ENCODE data around the gene RRAGD. TPM values are rescaled to one million over a fixed set of nuclear protein-coding genes. Genes with fewer than 3 reads are reported as not detected.

Gene RRAGD
- polyA plus RNA-seq, 12 donors = 30.0 to 159 (median 111) TPM

DNA sequence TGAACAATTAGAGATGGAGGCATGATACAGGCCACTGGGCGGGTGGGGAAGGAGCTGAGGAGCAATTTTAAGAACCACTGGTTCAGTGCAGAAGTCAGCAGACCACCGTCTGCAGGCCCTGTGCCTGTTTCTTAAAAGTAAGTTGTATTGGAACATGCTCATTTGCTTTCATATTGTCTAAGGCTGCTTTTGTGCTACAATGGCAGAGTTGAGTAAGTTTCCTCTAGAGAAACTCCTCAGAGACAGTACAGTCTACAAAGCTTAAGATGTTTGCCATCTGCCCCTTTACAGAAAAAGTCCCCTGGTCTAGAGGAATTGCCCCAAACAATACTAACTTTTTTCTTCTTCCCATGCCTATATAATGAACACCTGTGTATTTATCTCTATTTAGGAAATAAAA lies 31.0 kb downstream of the RRAGD start:
- no peak for DNase-seq

DNA sequence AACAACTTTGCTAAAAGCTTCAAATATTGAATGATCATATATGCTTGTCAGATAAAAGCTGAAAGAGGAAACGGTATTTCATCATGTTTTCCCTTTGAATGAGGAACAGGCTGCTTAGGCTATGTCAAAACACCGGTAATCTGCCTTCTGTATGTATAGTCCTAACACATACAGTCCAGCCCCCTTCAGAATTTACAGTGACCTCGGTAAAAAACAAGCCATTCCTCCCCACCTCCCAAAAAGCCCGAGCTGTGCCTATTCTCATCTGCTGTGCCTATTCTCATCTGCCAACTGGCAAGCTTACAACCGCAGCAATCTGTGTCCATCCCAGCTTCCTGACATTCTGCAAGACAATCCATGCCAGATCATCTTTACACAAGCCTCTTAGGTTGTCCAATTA lies 32.8 kb downstream of the RRAGD start:
- DNase-seq = no peak

DNA sequence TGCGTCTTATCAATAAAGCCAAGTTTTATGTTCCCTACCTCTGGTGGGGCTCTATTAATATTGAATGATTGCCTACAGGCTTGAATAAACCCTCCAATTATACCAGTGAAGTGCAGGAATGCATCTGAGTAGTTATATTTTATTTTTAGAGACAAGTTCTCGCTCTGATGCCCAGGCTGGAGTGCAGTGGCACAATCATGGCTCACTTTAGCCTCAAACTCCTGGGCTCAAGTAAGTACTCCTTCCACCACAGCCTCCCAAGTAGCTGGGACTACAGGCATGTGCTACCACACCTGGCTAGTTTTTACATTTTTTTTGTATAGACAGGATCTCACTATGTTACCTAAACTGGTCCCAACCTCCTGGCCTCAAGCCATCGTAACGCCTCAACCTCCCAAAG lies 33.4 kb downstream of the RRAGD start:
- DNase-seq = no peak

DNA sequence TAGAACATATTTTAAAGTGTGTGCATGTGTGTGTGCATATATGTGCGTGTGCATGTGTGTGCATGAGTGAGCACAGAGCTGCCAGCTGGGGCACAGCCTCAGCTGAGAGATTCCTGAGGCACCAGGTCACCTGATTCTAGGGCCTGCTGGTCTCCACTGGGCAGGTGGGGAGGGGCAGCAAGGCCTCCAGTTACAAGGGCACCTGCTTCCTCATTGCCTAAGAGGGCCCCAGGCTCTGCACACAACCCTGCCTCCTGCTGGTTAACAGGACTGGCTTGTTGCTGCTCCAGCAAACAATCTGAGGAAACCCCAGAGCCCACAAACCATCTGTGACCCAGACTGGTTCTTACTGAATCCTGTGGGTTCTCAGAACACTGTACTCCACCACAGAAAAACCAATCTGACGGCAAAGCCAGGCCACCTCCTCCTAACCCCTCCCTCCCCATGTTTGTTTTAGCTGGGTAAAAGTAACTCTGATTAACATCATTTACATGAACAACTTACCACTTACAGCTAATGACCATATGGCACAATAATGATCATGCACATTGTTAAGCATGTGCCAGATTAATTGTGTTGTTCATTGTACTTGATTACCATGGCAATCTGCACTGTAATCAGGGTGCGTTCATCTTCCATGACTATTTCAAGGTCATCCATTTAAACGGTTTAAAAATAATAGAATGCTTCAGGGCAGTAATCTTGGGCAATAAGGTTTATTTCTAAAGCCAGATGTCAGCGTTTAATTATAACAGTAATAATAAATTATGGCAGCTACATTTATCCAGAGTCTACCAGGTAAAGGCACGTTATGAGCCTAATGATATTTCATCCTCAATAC lies 36.4 kb downstream of the RRAGD start:
- DNase-seq = no peak

DNA sequence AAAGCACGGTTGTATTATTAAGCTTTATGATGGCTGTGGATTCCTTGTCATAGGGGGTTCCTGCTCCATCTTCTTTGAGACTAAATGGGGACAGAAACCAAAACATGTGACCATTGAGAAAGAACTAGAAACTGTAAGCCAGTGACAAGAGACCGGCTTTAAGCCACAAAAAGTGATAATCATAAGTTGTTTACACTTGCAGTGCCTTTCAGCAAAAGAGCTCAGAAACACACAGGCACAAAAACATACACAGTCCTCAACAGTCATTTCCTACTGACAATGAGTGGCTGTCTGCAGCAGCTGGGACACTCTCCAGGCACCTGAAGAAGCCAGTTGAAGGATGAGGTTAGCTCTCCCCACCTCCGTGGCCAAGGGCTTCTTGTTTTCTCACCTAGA lies 39.6 kb downstream of the RRAGD start:
- no peak for DNase-seq

DNA sequence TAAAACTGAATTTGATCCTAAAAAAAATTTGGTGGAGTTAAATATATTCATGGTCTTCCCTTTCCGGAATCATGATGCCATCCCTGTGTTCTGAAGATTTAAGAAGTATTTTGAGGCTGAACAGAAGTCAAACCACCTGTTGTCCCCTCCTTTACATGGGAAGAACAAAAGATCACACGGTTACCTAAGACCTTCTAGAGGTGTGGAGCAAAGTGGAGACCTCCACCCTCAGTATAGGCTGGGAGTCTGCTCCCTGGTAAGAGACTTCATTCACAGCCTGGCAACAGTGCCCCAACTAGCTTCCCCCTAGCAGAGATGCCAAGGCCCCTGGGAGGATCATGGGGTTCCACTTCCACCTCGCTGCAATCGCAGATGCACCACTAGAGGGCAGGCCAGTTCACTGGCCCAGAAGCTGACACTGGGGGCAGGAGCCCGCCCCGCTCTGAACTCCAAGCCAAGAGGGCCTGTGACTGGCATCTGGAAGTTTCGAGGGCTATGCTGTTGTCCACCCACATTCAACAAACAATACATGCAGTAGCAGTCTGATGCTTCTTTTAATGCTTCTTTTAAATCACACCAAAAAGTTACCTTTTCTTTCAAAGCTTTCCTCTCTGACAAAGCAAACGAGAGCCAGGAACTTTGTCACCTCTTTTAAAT lies 40.1 kb downstream of the RRAGD start:
- DNase-seq = peak; percentile 43

DNA sequence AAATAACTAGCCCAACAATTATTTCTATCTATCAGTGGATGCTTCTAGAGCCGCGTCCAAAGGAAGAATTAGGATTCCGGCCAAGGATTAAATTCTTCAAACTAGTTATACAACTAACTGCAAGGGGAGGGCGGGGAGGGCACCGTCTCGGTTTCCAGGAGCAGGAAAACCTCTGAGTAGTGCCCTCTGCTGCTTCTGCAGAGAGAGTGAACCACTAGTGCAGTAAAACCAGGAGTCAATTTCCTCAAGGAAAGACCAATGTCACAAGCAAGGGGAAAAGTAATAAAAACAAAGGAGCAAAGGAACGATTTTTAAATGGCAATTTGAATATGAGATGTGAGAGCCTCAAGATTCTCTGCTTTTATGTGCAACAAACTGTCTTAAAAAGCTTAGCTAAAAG lies 43.1 kb downstream of the RRAGD start:
- DNase-seq = no peak

DNA sequence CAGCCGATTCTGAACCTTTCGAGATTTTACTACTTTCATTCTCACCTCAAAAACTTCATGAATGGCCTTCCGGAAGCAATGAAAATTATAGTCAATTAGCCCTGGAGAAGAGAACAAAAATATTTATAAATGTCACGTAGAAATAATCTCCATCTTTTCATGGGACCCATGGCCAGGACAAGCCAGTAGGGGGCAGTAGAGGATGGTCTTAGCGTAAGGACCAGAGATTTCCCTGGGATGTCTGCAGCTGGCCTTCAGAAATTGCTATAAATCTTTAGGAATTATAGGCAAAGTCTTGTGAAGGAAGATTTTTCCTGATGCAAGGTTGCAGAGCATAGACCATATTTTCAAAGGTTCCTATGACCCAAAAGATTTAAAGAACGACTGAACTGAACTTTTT lies 44.0 kb downstream of the RRAGD start:
- DNase-seq = peak; percentile 67

DNA sequence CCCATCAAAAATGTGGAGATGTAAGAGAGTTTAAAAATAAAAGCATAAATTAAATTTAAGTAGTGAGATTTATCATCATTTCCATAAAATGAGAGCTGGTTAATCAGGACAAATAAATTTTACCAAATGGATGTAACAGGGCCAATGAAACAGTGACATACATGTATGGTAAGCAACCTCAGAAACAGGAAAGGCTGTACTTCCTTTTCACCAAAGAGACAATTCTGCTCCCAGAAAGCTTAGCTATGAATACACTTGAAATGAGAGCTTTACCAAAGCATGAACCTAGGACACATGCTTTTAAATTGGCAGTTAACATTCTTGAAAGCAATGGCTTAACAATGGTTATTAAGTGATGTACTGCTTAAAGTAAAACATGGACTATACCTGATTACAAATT lies 47.5 kb downstream of the RRAGD start:
- DNase-seq = no peak

DNA sequence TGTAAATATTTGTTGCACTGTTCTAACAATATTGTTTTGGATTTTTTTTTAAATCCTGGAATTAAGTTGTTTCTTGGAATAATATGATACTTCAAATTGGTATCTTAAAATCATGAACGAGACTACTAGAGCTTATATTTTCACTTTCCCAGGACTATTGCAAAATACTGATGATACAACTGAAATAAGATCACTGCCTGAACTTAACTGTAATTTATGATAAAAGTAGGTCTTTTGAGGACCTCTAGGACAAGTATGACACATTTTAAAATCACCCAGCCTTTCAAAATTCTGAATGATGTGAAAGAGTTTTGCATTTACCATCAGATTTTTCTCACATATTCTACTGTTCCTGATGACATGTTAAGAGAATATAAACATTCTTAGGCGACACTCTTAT lies 50.9 kb downstream of the RRAGD start:
- DNase-seq = no peak

DNA sequence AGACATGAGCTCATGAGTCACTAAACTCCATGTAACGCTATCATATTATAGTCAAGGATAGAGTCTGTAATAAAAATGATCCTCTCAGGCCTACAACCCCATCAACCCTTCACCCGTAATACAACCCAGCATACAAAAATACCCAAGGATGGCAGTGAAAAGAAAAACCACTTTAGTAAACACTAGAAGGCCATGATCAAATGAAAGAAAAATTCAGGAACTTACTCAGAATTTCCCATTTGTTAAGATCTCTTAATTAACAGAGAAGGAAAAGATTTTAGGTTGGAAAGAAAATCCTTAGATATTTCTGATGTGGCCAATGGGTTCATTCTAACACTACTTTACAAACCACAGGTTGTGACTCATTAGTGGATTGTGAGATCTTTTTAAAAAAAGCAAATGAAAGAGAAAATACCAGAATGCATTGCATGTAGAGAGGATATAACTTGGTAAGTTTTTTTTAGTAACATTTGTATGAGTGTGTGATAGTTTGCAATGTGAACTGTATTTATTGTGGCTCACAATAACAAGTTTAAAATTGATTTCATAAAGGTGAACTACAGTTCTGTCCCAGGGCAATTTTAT lies 51.6 kb downstream of the RRAGD start:
- no peak for DNase-seq

DNA sequence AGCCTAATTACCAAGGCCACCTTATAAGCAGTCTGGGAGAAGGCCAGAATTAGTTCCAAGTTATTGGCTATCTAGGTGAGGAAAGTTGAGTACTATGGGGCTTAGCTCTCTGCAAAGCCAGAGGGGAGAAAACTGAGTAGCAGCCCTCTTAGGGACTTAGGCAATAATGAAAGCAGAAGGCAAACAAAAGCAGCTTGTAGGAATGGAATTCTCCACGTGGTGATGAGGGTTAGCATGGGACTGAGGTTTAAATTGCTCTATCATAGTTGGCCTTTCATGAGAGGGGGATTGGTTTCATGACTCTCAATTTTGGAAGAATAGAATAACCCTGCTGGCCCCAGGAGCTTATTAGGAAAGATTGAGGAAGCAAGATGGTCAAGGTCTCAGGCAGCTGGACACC lies 52.5 kb downstream of the RRAGD start:
- no peak for DNase-seq

DNA sequence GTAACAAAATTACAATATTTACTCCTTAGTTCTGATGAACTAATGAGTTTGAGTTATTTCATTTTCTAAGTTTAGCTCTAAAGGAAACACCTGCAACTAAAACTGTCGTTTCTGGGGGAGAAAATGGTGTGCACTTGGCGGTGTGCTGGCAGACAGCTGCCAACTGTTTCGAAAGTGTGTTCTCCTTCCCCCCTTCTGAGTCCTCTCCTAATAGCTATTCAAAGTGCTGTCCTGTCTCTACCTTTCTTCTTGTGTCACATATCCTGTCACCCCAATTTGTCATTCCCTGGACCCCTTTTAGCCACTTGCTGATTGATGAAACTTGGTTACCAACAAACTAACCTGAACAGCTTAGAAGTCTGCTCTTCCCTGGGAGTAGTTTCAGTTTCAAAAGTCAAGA lies 54.7 kb downstream of the RRAGD start:
- DNase-seq = no peak

DNA sequence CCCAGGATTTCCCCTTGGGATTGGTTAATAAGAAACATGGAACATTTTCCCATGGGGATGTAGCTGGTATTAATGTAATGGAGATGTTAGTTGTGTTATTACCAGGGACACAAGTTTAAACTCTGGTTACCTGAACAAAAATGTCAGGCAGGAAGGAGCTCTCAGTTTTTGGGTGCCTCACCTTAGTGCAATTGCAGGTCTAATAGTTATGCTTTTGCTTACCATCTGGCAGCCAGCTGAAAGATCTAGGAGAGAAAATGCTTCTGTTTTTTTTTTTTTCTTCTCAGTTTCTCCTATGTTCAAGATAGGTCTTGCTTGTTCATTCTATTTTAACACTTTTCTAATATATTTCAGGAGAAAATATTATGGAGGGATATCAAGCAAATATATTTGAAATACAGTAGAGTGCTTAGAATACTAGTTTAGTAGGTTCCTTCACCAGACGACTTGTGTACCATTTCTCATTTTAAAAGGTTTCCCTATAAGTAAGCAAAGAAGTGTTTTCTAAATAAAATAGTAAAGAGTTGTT lies 55.4 kb downstream of the RRAGD start:
- DNase-seq = no peak

DNA sequence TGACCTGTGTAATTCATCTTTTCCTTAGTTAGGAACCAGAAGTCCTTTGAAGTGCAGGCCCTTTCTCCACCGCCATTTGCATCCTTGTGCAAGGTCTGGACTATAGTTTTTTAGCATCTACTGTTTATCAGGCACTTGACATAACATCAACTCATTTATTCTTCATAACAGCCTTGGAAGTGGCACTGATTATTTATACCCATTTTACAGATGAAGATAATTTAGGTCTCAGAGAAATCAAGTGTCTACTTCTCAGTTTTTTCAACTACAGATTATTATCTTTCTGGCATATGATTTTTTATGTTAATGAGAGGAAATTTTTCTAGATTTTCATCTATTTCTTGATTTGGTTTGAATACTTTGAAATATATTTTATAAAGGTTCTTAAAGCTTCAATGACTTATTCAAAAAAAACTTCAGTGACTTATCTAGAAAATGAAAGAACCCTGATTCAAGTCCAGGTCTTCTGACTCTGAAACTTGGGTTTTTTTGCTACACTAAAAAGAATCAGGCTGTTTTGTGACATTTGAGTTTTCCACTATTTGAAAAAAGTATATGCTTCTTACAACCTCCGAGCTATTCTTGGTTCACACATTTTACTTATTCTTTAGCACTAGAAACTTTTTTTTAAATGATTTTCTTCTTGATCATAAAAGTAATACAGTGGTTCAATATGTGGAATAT lies 56.4 kb downstream of the RRAGD start:
- DNase-seq = no peak

DNA sequence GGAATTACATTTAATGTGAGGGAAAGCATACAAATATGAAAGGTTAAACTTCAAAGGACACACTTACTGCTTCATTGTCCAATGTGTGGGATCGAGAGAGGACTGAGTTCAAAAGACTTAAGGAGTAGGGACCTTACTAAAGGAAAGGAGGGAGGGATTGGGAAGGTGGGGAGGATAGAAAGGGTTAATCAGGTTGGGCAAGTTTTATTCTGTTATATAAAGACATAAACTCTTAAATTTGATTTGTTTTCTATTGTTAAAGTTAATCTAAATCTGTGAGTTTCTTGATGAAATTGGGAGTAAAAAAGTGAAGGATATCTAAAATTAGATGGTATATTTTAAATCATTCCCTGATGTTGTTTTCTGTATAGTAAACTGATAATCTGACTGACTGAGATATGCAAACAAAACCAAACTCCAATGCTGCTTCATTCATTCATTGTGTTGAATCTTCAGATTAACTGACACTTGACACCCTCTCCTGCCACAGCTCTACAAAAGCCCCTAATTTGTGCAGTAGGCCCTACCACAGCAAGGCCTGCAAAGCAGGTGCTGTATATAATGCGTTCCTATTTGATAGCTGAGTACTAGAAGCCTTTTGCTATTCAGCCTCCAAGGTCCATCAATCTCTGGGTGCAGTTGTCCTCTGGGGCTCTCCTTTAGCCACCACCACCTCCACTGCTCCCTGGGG lies 58.2 kb downstream of the RRAGD start:
- DNase-seq = no peak

DNA sequence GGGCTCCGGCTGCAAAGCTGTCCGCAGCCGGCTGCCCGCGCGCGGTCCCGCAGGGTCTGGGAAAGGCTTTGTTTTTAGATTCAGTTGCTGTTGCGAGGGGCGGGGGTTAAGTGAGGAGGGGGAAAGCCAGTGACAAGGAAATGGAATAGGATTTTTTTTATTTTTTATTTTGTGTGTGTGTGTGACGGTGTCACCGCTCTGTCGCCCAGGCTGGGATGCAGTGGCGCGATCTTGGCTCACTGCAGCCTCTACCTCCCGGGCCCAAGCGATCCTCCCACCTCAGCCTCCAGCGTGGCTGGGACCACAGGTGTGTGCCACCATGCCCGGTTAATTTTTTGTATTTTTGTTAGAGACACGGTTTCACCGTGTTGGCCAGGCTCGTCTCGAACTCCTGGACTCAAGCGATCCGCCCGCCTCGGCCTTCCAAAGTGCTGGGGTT lies 58.9 kb downstream of the RRAGD start:
- no peak for DNase-seq

DNA sequence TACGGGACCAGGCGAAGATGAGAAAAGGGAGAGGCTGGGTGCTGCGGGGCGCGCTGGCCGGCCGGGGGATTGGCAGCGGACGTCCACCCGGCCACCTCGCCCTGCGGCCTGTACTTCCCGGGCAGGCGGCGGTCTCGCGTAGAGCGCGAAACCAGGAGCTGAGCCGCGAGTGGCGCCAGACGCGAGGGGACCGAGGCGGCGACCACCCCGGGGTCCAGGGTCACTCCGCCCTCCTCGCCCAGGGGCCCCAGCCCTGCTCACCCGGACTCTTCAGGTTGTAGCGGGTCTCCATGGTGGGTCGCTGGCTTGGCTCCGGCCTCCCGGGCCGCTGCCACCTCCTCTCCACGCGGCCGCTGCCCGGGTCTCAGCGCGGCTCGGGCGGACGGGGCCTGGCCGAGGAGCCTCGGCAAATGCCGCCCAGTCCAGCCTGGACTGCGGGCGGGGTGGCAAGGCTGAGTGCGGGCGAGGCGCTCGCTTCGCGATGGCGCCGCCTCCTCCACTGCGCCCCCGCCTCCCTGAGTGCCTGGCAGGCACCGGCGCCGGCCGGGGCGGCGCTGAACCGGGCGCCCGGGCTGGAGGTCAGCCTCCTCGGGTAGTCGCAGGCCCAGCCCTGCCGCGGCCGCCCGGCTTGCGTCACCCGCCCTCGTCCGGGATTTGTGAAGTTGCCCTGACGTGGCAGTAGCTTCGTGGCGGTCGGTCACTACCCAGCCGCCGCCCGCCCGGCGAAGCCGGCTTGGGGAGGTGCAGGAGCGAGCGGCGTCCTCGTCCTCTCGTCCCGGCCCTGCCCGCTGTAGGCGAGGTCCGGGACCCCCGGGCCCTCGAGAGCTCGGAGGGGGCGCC lies 59.6 kb downstream of the RRAGD start, which contains the start of gene UBE2J1:
Gene UBE2J1, minus strand, starts transcription at position 445 of the 840 bp plus-strand sequence. Its CDS starts 153 bp downstream, at position 292.
- peak; percentile 90 for DNase-seq

DNA sequence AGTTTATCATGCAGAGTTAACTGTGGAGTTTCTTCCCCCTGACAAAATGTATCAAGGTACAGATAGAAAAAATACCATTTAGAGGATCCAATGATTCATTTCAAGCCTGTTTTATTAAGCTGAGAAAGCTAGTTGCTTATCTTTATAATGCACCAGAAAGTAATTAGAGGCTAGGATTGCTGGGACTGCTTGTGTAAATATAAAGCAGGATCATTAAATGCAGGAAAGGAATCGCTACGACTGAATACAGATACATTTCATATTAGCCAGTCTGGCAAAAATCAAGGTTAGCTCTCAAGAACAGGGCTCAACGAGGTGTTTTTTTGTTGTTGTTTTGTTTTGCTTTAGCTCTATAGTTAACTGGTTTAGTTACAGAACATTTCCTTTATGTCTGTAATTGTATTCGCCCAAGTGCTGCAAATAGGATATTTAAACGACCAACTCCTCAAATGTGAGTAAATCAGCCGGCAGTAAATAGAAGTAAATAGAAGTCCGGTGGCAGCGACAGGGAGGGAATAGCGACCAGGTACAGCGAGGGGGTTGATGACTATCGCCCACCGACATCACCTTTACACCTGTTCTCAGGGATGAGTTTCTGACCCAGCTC lies 60.3 kb downstream of the RRAGD start:
- peak; percentile 41 for DNase-seq
